ENCODE data around the gene HBG1. TPM values are rescaled to one million over a fixed set of nuclear protein-coding genes. Genes with fewer than 3 reads are reported as not detected.

The HBG1 gene
- total and polyA plus RNA-seq, 2 donors (not counting 3 experiments of a cell fraction or from before 2014, with no cell fraction given), result 0.72 TPM; not detected in 1

DNA sequence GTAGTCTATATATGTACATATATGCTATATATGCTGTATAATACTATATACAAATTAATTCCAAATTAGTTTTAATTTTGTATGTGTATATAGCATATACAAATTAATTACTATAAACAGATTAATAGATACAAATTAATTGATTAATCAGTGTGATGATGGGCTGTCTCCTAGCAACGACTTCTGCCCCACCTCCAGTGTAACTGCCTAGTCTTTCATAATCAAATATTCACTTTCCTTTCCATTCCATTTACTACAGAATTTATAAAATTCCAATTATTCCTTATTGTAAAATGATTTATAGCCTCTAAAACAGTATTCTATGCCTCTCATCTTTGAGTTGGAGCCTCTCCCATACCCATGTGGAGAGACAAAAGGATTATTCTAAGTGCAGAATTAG, 16.4 kb downstream of the HBG1 start:
- H3K79me2 ChIP-seq (ENCODE audit: control insufficient read depth, insufficient read depth, low read length), result no peaks in the 10 kb centered on the region
- dilution Hi-C loops (cut with MboI; ENCODE audit: extremely low pct_ligation_motif_present, low sequenced_read_pairs) (no loop called here), intact Hi-C loops (cut with micrococcal nuclease) (no loop called here)
- FAIRE-seq, result no peak
- no peak for DNase-seq (ENCODE audit: low read depth, low spot score)
- H3K27me3 ChIP-seq (ENCODE audit: control insufficient read depth in 2 of 2, insufficient read depth in 2 of 2, low read length in 2 of 2), result no peaks in the 10 kb centered on the region
- no peaks in the 10 kb centered on the region for H3K4me1 ChIP-seq (ENCODE audit: control insufficient read depth, extremely low read depth, insufficient read depth, low read length)
- H3K36me3 ChIP-seq (ENCODE audit: control insufficient read depth in 2 of 2, extremely low read depth in 1 of 2, insufficient read depth in 2 of 2, low read length in 2 of 2), result no peaks in the 10 kb centered on the region
- H3K9ac ChIP-seq (replicated peaks; ENCODE audit: extremely low read depth, insufficient read depth, low read length), result no peak overlapping the region
- no peaks in the 10 kb centered on the region for H4K20me1 ChIP-seq (replicated peaks; ENCODE audit: control insufficient read depth, extremely low read depth, insufficient read depth, low read length)
- no TSS peak for BruUV-seq (replicated peaks)
- ChIA-PET POLR2A (no interaction called here), CTCF (no interaction called here)
- no peaks in the 10 kb centered on the region for H3K9me1 ChIP-seq (replicated peaks; ENCODE audit: control insufficient read depth, extremely low read depth, insufficient read depth, low read length)
- TF ChIP-seq POLR2AphosphoS5 (IDR thresholded peaks at IDR 0.05; ENCODE audit: insufficient read depth, low read depth, low read length), result no peak
- TF ChIP-seq, protein P1, sequence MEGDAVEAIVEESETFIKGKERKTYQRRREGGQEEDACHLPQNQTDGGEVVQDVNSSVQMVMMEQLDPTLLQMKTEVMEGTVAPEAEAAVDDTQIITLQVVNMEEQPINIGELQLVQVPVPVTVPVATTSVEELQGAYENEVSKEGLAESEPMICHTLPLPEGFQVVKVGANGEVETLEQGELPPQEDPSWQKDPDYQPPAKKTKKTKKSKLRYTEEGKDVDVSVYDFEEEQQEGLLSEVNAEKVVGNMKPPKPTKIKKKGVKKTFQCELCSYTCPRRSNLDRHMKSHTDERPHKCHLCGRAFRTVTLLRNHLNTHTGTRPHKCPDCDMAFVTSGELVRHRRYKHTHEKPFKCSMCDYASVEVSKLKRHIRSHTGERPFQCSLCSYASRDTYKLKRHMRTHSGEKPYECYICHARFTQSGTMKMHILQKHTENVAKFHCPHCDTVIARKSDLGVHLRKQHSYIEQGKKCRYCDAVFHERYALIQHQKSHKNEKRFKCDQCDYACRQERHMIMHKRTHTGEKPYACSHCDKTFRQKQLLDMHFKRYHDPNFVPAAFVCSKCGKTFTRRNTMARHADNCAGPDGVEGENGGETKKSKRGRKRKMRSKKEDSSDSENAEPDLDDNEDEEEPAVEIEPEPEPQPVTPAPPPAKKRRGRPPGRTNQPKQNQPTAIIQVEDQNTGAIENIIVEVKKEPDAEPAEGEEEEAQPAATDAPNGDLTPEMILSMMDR (IDR thresholded peaks at IDR 0.05; ENCODE audit: extremely low read depth in 1 of 2, insufficient read depth in 1 of 2, low read depth in 1 of 2, low read length in 2 of 2), result no peak
- TF ChIP-seq EZH2 (IDR thresholded peaks at IDR 0.05; ENCODE audit: borderline replicate concordance, low read depth, low read length, severe bottlenecking), result no peak
- TF ChIP-seq MYC (IDR thresholded peaks at IDR 0.05; ENCODE audit: low read depth, low read length), result no peak
- TF ChIP-seq FOS (IDR thresholded peaks at IDR 0.05; ENCODE audit: borderline replicate concordance, insufficient read depth, low read length), result no peak
- no peak for TF ChIP-seq POLR2A (IDR thresholded peaks at IDR 0.05; ENCODE audit: low read depth, low read length)
- TF ChIP-seq, protein P2, sequence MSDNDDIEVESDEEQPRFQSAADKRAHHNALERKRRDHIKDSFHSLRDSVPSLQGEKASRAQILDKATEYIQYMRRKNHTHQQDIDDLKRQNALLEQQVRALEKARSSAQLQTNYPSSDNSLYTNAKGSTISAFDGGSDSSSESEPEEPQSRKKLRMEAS (IDR thresholded peaks at IDR 0.05; ENCODE audit: insufficient read depth, insufficient read length), result no peak
- TF ChIP-seq GATA2 (IDR thresholded peaks at IDR 0.05; ENCODE audit: insufficient read depth, insufficient read length, low read depth, low read length), result no peak
- TF ChIP-seq JUN (IDR thresholded peaks at IDR 0.05; ENCODE audit: borderline replicate concordance, insufficient read depth, insufficient read length, low read depth), result no peak
- no peaks in the 10 kb centered on the region for H3K9me3 ChIP-seq (replicated peaks; ENCODE audit: control insufficient read depth, insufficient read depth, low read length)
- no peak overlapping the region for H2AFZ ChIP-seq (ENCODE audit: low read depth, low read length)
- H3K4me3 ChIP-seq (replicated peaks in 1 of 3; ENCODE audit: insufficient read depth in 1 of 3, low read depth in 1 of 3, low read length in 3 of 3), result no peak overlapping the region
- no peak overlapping the region for H3K4me2 ChIP-seq (ENCODE audit: insufficient read depth, low read length)
- no peak overlapping the region for H3K27ac ChIP-seq (ENCODE audit: insufficient read depth, low read depth, low read length)

All from endothelial cell of umbilical vein (primary cell).